Endothelial cell of umbilical vein (primary cell): ENCODE data around the gene PRR5. TPM values are rescaled to one million over a fixed set of nuclear protein-coding genes. Genes with fewer than 3 reads are reported as not detected.
A peak's percentile ranks its signal among the peaks of the same experiment; 100 is the strongest.

Source experiments
- BruUV-seq: library from RNA; stranded (reverse); fragments of 400-500 nt; replicated peaks from 2 replicates; lab custom pipeline; 2021; lab: Mats Ljungman, UMichigan
- CTCF ChIA-PET: fragments of 300-600, 350-600 bp; sonication (Branson Sonifier 250); formaldehyde crosslinking; loops from one replicate; lab custom pipeline; 2021; ENCODE audit warnings: antibody characterized with exemption, inconsistent platforms; lab: Charles Lee
- POLR2A ChIA-PET: fragments of 300-600, 350-600 bp; sonication (Branson Sonifier 250); formaldehyde crosslinking; loops from one replicate; lab custom pipeline; 2021; ENCODE audit warnings: antibody characterized with exemption, inconsistent platforms; lab: Charles Lee
- DNase-seq: peaks from one replicate; pipeline ENCODE4 v3.0.0-alpha.2; 2011; ENCODE audit warnings: low read depth, low spot score
- FAIRE-seq: peaks from 2 replicates; lab custom pipeline; 2011; peaks lifted over from hg19 to GRCh38; lab: Jason Lieb, UNC
- H2AFZ ChIP-seq: 2 replicates; pipeline ENCODE4 v1.6.0; 2012; ENCODE audit warnings: low read depth, low read length, control low read depth, inconsistent platforms
- H3K27ac ChIP-seq: 2 replicates; pipeline ENCODE4 v1.5.1; 2011; ENCODE audit warnings: low read depth, mild to moderate bottlenecking, control low read depth, low read length, moderate library complexity; ENCODE audit not compliant: insufficient read depth
- H3K27me3 ChIP-seq, 2 experiments: 2 replicates each; pipeline versions ENCODE4 v1.6.0 to v1.6.1; 2011; ENCODE audit warnings: low read length in 2 of 2, mixed read lengths in 1 of 2; ENCODE audit not compliant: control insufficient read depth in 2 of 2, insufficient read depth in 2 of 2
- H3K36me3 ChIP-seq, 2 experiments: 2 replicates in 1 of 2; 3 replicates in 1 of 2; pipeline ENCODE4 v1.5.1; 2011; ENCODE audit warnings: low read length in 2 of 2, mild to moderate bottlenecking in 1 of 2, moderate library complexity in 1 of 2; ENCODE audit not compliant: control insufficient read depth in 2 of 2, insufficient read depth in 2 of 2; ENCODE audit errors: extremely low read depth in 1 of 2
- H3K4me1 ChIP-seq: 3 replicates; pipeline ENCODE4 v1.5.1; 2011; ENCODE audit warnings: mild to moderate bottlenecking, low read length; ENCODE audit not compliant: control insufficient read depth, insufficient read depth; ENCODE audit errors: extremely low read depth
- H3K4me2 ChIP-seq: 2 replicates; pipeline ENCODE4 v1.6.1; 2011; ENCODE audit warnings: low read length, control low read depth, mixed read lengths; ENCODE audit not compliant: insufficient read depth
- H3K4me3 ChIP-seq, 3 experiments: fragments of 200-600 bp in 1 of 3; sonication (generic), shearing (Covaris generic) in 1 of 3; replicated peaks in 1 of 3; 2 replicates each; pipeline ENCODE4 v1.5.1; 2011 to 2016; ENCODE audit warnings: control low read depth in 3 of 3, low read length in 3 of 3, mild to moderate bottlenecking in 2 of 3, inconsistent platforms in 1 of 3, low read depth in 1 of 3, moderate library complexity in 1 of 3; ENCODE audit not compliant: insufficient read depth in 1 of 3
- H3K79me2 ChIP-seq: 2 replicates; pipeline ENCODE4 v1.6.0; 2012; ENCODE audit warnings: low read length, inconsistent platforms; ENCODE audit not compliant: control insufficient read depth, insufficient read depth
- H3K9ac ChIP-seq: replicated peaks from 2 replicates; pipeline ENCODE3; 2011; ENCODE audit warnings: low read length, control low read depth; ENCODE audit not compliant: insufficient read depth; ENCODE audit errors: extremely low read depth
- H3K9me1 ChIP-seq: replicated peaks from 3 replicates; pipeline ENCODE4 v1.6.0; 2011; ENCODE audit warnings: mild to moderate bottlenecking, low read length; ENCODE audit not compliant: control insufficient read depth, insufficient read depth; ENCODE audit errors: extremely low read depth
- H3K9me3 ChIP-seq: replicated peaks from 2 replicates; pipeline ENCODE4 v1.5.1; 2012; ENCODE audit warnings: low read length, inconsistent platforms; ENCODE audit not compliant: control insufficient read depth, insufficient read depth
- H4K20me1 ChIP-seq: replicated peaks from 2 replicates; pipeline ENCODE3; 2011; ENCODE audit warnings: mild to moderate bottlenecking, low read length; ENCODE audit not compliant: control insufficient read depth, insufficient read depth; ENCODE audit errors: extremely low read depth
- EZH2 ChIP-seq: IDR thresholded peaks from 2 replicates; pipeline ENCODE4 v1.6.1; 2012; ENCODE audit warnings: borderline replicate concordance, low read depth, mild to moderate bottlenecking, moderate library complexity, low read length, inconsistent platforms; ENCODE audit not compliant: severe bottlenecking
- JUN ChIP-seq: IDR thresholded peaks from 2 replicates; pipeline ENCODE4 v1.6.1; 2011; ENCODE audit warnings: borderline replicate concordance, low read depth; ENCODE audit not compliant: insufficient read length, insufficient read depth
- dilution Hi-C: fragments of 300-500 bp; cut with MboI; formaldehyde crosslinking; loops from one replicate; pipeline ENCODE4 v1.15.0; 2019; ENCODE audit warnings: low sequenced_read_pairs; ENCODE audit not compliant: extremely low pct_ligation_motif_present
- intact Hi-C: fragments of 100-400 bp; cut with micrococcal nuclease; formaldehyde crosslinking; loops from one replicate; pipeline ENCODE4 v1.10.0; 2022
- polyA plus RNA-seq, 4 experiments: library from polyadenylated mRNA; depleted of rRNA in 3 of 4; stranded (reverse) in 3 of 4; unstranded in 1 of 4; fragments of >200 nt; gene quantifications; 2 replicates each; pipeline versions ENCODE4 v1.2.1 to v1.2.3, GENCODE V29; 2011 to 2012; ENCODE audit warnings: missing spikeins in 1 of 4
- total RNA-seq: library from RNA; stranded (reverse); gene quantifications from 2 replicates; pipeline ENCODE4 v1.2.3, GENCODE V29; 2021
- TF ChIP-seq, protein P1 (sequence below), 2 donors: IDR thresholded peaks; 1 replicate in 1 of 2; 2 replicates in 1 of 2; pipeline ENCODE4 v1.5.1; 2011; ENCODE audit warnings: low read length in 2 of 2, mild to moderate bottlenecking in 2 of 2, moderate library complexity in 2 of 2, control low read depth in 1 of 2, inconsistent platforms in 1 of 2, low read depth in 1 of 2; ENCODE audit not compliant: insufficient read depth in 1 of 2; ENCODE audit errors: extremely low read depth in 1 of 2

PRR5 gene
- total and polyA plus RNA-seq, 2 donors (not counting 3 experiments of a cell fraction or from before 2014, with no cell fraction given) = 4.3 to 9.0 TPM

- no peaks in the 10 kb centered on the region for H3K9me3 ChIP-seq
- ChIA-PET POLR2A (no interaction called here), CTCF (interaction anchor here (0.6 to 4.8 kb wide), 35 partner anchors 9 to 739 kb away, joined by 3 to 35 read pairs (median 5); no protein-coding TSS in a partner anchor)
- DNase-seq (peak; percentile 90), FAIRE-seq (peak; percentile 97)
- dilution Hi-C loops = no loop called here
- H3K27me3 ChIP-seq = no peaks in the 10 kb centered on the region
- no TSS peak for BruUV-seq
- peak overlapping the region; percentile 7 for H3K27ac ChIP-seq
- H2AFZ ChIP-seq = peak overlapping the region; percentile 47
- H3K36me3 ChIP-seq = no peaks in the 10 kb centered on the region
- H3K79me2 ChIP-seq = no peaks in the 10 kb centered on the region
- no peak overlapping the region for H3K9ac ChIP-seq
- no peak overlapping the region for H3K4me2 ChIP-seq
- no peaks in the 10 kb centered on the region for H3K9me1 ChIP-seq
- H3K4me1 ChIP-seq = peaks cover 7% of the 10 kb centered on the region
- intact Hi-C loops = loop anchor here (1.0 to 10.0 kb wide), 4 partner anchors 18 to 760 kb away; partner anchors contain the start of genes PNPLA3 and PRR5
- H3K4me3 ChIP-seq = no peak overlapping the region
- no peaks in the 10 kb centered on the region for H4K20me1 ChIP-seq
- TF ChIP-seq, protein P1, sequence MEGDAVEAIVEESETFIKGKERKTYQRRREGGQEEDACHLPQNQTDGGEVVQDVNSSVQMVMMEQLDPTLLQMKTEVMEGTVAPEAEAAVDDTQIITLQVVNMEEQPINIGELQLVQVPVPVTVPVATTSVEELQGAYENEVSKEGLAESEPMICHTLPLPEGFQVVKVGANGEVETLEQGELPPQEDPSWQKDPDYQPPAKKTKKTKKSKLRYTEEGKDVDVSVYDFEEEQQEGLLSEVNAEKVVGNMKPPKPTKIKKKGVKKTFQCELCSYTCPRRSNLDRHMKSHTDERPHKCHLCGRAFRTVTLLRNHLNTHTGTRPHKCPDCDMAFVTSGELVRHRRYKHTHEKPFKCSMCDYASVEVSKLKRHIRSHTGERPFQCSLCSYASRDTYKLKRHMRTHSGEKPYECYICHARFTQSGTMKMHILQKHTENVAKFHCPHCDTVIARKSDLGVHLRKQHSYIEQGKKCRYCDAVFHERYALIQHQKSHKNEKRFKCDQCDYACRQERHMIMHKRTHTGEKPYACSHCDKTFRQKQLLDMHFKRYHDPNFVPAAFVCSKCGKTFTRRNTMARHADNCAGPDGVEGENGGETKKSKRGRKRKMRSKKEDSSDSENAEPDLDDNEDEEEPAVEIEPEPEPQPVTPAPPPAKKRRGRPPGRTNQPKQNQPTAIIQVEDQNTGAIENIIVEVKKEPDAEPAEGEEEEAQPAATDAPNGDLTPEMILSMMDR (IDR thresholded peaks at IDR 0.05; ENCODE audit: extremely low read depth in 1 of 2, insufficient read depth in 1 of 2, low read depth in 1 of 2, low read length in 2 of 2) = peak; percentile 100
- TF ChIP-seq JUN = peak; percentile 32
- TF ChIP-seq EZH2 = no peak
Measured at GRCh38 chr22:44684506-44685383, 17.3 kb upstream of the PRR5 start.
